Neural cell (in vitro differentiated cells): ENCODE data around the gene HIVEP3.

ENCODE experiments used
- EP300 ChIP-seq: fragments of 450-650 bp; conservative IDR thresholded peaks from 2 replicates; pipeline ENCODE4 v1.6.1; 2014; ENCODE audit warnings: antibody characterized with exemption, mild to moderate bottlenecking, moderate library complexity; ENCODE audit not compliant: poor library complexity, severe bottlenecking
- EZH2 ChIP-seq: fragments of 200-600, 300-800 bp; shearing (Covaris generic), sonication (generic); IDR thresholded peaks from 2 replicates; pipeline ENCODE4 v1.6.1; 2014; ENCODE audit warnings: antibody characterized with exemption, low read length, borderline replicate concordance, mild to moderate bottlenecking; ENCODE audit not compliant: insufficient read depth, poor library complexity, severe bottlenecking
- MXI1 ChIP-seq: fragments of 450-650 bp; conservative IDR thresholded peaks from 2 replicates; pipeline ENCODE4 v1.6.1; 2014; ENCODE audit warnings: antibody characterized with exemption, mild to moderate bottlenecking; ENCODE audit not compliant: poor library complexity, severe bottlenecking
- POLR2AphosphoS5 ChIP-seq: IDR thresholded peaks from 2 replicates; pipeline ENCODE4 v1.6.1; 2012
- RAD21 ChIP-seq: fragments of 450-650 bp; conservative IDR thresholded peaks from 2 replicates; pipeline ENCODE4 v1.6.1; 2014; ENCODE audit warnings: antibody characterized with exemption, mild to moderate bottlenecking, moderate library complexity
- SMC3 ChIP-seq: fragments of 450-650 bp; conservative IDR thresholded peaks from 2 replicates; pipeline ENCODE4 v1.6.1; 2014; ENCODE audit warnings: antibody characterized with exemption, mild to moderate bottlenecking, moderate library complexity; ENCODE audit not compliant: poor library complexity
- TF ChIP-seq, protein P1 (sequence below): fragments of 450-650 bp; IDR thresholded peaks from 2 replicates; pipeline ENCODE4 v1.5.1; 2014; ENCODE audit warnings: antibody characterized with exemption, mild to moderate bottlenecking, moderate library complexity; ENCODE audit not compliant: poor library complexity, severe bottlenecking
- TF ChIP-seq, protein P2 (sequence below): IDR thresholded peaks from 2 replicates; pipeline ENCODE4 v1.6.1; 2012; ENCODE audit warnings: borderline replicate concordance

DNA sequence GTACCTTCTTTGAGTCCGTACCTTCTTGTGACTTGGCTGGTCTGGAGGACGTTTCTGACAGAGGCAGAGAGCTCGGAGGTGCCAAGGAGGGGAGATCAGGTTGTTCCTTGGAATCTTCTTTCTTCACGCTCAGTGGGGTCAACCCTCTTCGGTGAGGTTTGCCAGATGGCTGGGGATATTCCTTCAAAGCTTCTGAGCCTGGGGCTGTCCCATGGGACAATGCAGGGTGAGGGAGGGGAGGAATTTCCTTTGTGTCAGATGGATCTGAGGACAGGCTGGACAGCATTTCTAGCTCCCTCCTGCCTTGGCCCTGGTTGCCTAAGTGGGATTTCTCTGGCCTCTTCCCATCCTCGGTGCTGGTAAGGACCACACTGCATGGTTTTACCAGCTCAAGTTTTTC, 338.7 kb downstream of the HIVEP3 start:
- TF ChIP-seq, protein P1, sequence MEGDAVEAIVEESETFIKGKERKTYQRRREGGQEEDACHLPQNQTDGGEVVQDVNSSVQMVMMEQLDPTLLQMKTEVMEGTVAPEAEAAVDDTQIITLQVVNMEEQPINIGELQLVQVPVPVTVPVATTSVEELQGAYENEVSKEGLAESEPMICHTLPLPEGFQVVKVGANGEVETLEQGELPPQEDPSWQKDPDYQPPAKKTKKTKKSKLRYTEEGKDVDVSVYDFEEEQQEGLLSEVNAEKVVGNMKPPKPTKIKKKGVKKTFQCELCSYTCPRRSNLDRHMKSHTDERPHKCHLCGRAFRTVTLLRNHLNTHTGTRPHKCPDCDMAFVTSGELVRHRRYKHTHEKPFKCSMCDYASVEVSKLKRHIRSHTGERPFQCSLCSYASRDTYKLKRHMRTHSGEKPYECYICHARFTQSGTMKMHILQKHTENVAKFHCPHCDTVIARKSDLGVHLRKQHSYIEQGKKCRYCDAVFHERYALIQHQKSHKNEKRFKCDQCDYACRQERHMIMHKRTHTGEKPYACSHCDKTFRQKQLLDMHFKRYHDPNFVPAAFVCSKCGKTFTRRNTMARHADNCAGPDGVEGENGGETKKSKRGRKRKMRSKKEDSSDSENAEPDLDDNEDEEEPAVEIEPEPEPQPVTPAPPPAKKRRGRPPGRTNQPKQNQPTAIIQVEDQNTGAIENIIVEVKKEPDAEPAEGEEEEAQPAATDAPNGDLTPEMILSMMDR = no peak
- TF ChIP-seq MXI1 (no peak), RAD21 (no peak), EP300 (no peak), EZH2 (no peak), POLR2AphosphoS5 (no peak), SMC3 (no peak)
- TF ChIP-seq, protein P2, sequence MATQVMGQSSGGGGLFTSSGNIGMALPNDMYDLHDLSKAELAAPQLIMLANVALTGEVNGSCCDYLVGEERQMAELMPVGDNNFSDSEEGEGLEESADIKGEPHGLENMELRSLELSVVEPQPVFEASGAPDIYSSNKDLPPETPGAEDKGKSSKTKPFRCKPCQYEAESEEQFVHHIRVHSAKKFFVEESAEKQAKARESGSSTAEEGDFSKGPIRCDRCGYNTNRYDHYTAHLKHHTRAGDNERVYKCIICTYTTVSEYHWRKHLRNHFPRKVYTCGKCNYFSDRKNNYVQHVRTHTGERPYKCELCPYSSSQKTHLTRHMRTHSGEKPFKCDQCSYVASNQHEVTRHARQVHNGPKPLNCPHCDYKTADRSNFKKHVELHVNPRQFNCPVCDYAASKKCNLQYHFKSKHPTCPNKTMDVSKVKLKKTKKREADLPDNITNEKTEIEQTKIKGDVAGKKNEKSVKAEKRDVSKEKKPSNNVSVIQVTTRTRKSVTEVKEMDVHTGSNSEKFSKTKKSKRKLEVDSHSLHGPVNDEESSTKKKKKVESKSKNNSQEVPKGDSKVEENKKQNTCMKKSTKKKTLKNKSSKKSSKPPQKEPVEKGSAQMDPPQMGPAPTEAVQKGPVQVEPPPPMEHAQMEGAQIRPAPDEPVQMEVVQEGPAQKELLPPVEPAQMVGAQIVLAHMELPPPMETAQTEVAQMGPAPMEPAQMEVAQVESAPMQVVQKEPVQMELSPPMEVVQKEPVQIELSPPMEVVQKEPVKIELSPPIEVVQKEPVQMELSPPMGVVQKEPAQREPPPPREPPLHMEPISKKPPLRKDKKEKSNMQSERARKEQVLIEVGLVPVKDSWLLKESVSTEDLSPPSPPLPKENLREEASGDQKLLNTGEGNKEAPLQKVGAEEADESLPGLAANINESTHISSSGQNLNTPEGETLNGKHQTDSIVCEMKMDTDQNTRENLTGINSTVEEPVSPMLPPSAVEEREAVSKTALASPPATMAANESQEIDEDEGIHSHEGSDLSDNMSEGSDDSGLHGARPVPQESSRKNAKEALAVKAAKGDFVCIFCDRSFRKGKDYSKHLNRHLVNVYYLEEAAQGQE = no peak
